Hepatocyte (in vitro differentiated cells): ENCODE measurements around the gene RAPGEF6. TPM values are rescaled to one million over a fixed set of nuclear protein-coding genes. Genes with fewer than 3 reads are reported as not detected.
A peak's percentile ranks its signal among the peaks of the same experiment; 100 is the strongest.

ENCODE experiments used
- DNase-seq: peaks from one replicate; pipeline ENCODE4 v3.0.0-alpha.2; 2016; ENCODE audit warnings: low spot score
- H2AFZ ChIP-seq: fragments of 200-600 bp; sonication (generic); 2 replicates; pipeline ENCODE4 v1.6.0; 2016; ENCODE audit warnings: antibody characterized with exemption, mild to moderate bottlenecking
- H3K27ac ChIP-seq: fragments of 200-600 bp; sonication (generic); 2 replicates; pipeline ENCODE4 v1.5.1; 2016; ENCODE audit warnings: mild to moderate bottlenecking
- H3K27me3 ChIP-seq: fragments of 200-600 bp; sonication (generic); 2 replicates; pipeline ENCODE4 v1.6.1; 2016
- H3K36me3 ChIP-seq: fragments of 200-600 bp; sonication (generic); replicated peaks from 2 replicates; pipeline ENCODE4 v1.5.1; 2016; ENCODE audit warnings: low read depth; ENCODE audit not compliant: insufficient read depth
- H3K4me1 ChIP-seq: fragments of 200-600 bp; sonication (generic); 2 replicates; pipeline ENCODE4 v1.5.1; 2016; ENCODE audit warnings: mild to moderate bottlenecking, moderate library complexity; ENCODE audit not compliant: insufficient read depth
- H3K4me2 ChIP-seq: fragments of 200-600 bp; sonication (generic); 2 replicates; pipeline ENCODE4 v1.6.0; 2016
- H3K4me3 ChIP-seq: fragments of 200-600 bp; sonication (generic); 2 replicates; pipeline ENCODE4 v1.5.1; 2016; ENCODE audit warnings: mild to moderate bottlenecking
- H3K79me2 ChIP-seq: fragments of 200-600 bp; sonication (generic); 2 replicates; pipeline ENCODE4 v1.6.0; 2017; ENCODE audit warnings: mild to moderate bottlenecking
- H3K9me2 ChIP-seq: fragments of 200-600 bp; sonication (generic); replicated peaks from 2 replicates; pipeline ENCODE4 v1.6.0; 2017; ENCODE audit warnings: mild to moderate bottlenecking; ENCODE audit not compliant: insufficient read depth
- H3K9me3 ChIP-seq: fragments of 200-600 bp; sonication (generic); 2 replicates; pipeline ENCODE4 v1.5.1; 2016; ENCODE audit warnings: low read depth, mild to moderate bottlenecking
- H4K20me1 ChIP-seq: fragments of 200-600 bp; sonication (generic); 2 replicates; pipeline ENCODE4 v1.6.0; 2016; ENCODE audit warnings: mild to moderate bottlenecking; ENCODE audit not compliant: insufficient read depth, poor library complexity, severe bottlenecking
- CTCF ChIP-seq: fragments of 200-600 bp; sonication (generic); IDR thresholded peaks from 2 replicates; pipeline ENCODE4 v1.5.1; 2016; ENCODE audit warnings: antibody characterized with exemption, mild to moderate bottlenecking; ENCODE audit not compliant: poor library complexity
- EZH2 ChIP-seq: fragments of 200-600 bp; sonication (generic); IDR thresholded peaks from 2 replicates; pipeline ENCODE4 v1.6.1; 2016; ENCODE audit warnings: antibody characterized with exemption, mild to moderate bottlenecking, borderline replicate concordance
- EZH2phosphoT487 ChIP-seq: fragments of 200-600 bp; sonication (generic); IDR thresholded peaks from one replicate; pipeline ENCODE4 v1.6.1; 2018; ENCODE audit warnings: antibody characterized with exemption, mild to moderate bottlenecking, low read depth, moderate library complexity; ENCODE audit not compliant: unreplicated experiment, severe bottlenecking
- WGBS: methylation state at CpG from one replicate; pipeline ENCODE4 v1.1.6; 2016; ENCODE audit warnings: low lambda C conversion rate; ENCODE audit errors: missing lambda C conversion rate; 5-methylcytosine and 5-hydroxymethylcytosine counted together
- polyA plus RNA-seq: library from polyadenylated mRNA; unstranded; fragments of >200 nt; fragmentation: Nextera tagmentation; extraction: Ambion mirVana; gene quantifications from 2 replicates; pipeline ENCODE4 v1.2.1, GENCODE V29; 2016
- total RNA-seq: library from RNA; depleted of rRNA; stranded (reverse); fragments of >200 nt; gene quantifications from 2 replicates; pipeline ENCODE4 v1.2.3, GENCODE V29; 2014

The RAPGEF6 gene
- total and polyA plus RNA-seq, 2 experiments from 2014 or later, result 4.7 to 13.3 TPM

GRCh38 chr5:131528682-131529081, 106.3 kb downstream of the RAPGEF6 start:
- Histone ChIP-seq H3K27me3 (no peaks in the 10 kb centered on the region), H3K79me2 (no peaks in the 10 kb centered on the region), H3K9me2 (no peaks in the 10 kb centered on the region), H3K4me2 (no peak overlapping the region), H2AFZ (no peak overlapping the region), H4K20me1 (no peaks in the 10 kb centered on the region), H3K27ac (no peak overlapping the region), H3K4me1 (no peaks in the 10 kb centered on the region), H3K9me3 (no peaks in the 10 kb centered on the region), H3K36me3 (no peaks in the 10 kb centered on the region), H3K4me3 (no peak overlapping the region)
- no peak for TF ChIP-seq CTCF
- no peak for TF ChIP-seq EZH2phosphoT487
- TF ChIP-seq EZH2, result no peak
- DNase-seq, result peak; percentile 6

DNA sequence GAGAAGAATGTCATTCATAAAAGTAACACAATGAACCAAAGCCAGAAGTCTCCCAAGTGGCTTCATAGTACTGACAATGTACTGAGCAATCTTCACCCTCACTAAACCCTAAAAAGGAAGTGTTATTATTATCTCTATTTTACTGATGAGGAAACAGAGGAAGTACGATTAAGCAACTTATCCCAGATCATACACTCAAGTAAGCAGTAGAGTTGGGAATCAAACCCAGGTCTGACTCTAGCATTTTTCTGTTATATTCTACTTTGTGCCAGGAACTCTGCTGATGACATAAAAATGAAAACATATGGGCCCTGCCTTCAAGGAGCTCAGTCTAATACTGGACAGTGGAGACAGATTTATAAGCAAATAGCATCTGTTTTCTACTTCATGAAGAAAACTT, 109.2 kb downstream of the RAPGEF6 start:
- Histone ChIP-seq H3K9me3 (no peaks in the 10 kb centered on the region), H2AFZ (no peak overlapping the region), H4K20me1 (no peaks in the 10 kb centered on the region), H3K36me3 (no peaks in the 10 kb centered on the region), H3K9me2 (no peaks in the 10 kb centered on the region), H3K4me3 (no peak overlapping the region), H3K79me2 (no peaks in the 10 kb centered on the region), H3K4me2 (no peak overlapping the region), H3K27ac (no peak overlapping the region), H3K4me1 (no peaks in the 10 kb centered on the region), H3K27me3 (no peaks in the 10 kb centered on the region)
- TF ChIP-seq EZH2phosphoT487, result no peak
- no peak for TF ChIP-seq CTCF
- TF ChIP-seq EZH2, result no peak
- DNase-seq, result no peak
- 97% methylated on average over 1 of the region's 1 CpG for WGBS

DNA sequence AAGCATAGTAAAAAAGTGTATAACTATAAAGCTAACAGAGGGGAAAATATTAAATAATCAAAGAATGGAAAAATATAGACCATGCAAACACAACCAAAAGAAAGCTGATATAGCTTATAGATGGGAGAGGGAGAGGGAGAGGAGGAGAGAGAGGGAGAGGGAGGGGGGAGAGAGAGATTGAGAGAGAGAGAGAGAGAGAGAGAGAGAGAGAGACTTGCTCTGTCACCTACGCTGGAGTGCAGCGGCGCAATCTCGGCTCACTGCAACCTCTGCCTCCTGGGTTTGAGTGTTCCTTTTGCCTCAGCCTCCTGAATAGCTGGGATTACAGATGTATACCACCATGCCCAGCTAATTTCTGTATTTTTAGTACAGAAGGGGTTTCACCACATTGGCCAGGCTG, 110.6 kb downstream of the RAPGEF6 start:
- Histone ChIP-seq H3K9me2 (no peaks in the 10 kb centered on the region), H3K4me3 (no peak overlapping the region), H3K9me3 (no peaks in the 10 kb centered on the region), H3K27ac (no peak overlapping the region), H3K79me2 (no peaks in the 10 kb centered on the region), H3K36me3 (no peaks in the 10 kb centered on the region), H3K4me1 (no peaks in the 10 kb centered on the region), H3K4me2 (no peak overlapping the region), H2AFZ (no peak overlapping the region), H3K27me3 (no peaks in the 10 kb centered on the region), H4K20me1 (no peaks in the 10 kb centered on the region)
- WGBS, result 100% methylated on average over 4 of the region's 4 CpGs
- TF ChIP-seq EZH2phosphoT487, result no peak
- TF ChIP-seq EZH2, result no peak
- TF ChIP-seq CTCF, result no peak
- DNase-seq, result no peak

DNA sequence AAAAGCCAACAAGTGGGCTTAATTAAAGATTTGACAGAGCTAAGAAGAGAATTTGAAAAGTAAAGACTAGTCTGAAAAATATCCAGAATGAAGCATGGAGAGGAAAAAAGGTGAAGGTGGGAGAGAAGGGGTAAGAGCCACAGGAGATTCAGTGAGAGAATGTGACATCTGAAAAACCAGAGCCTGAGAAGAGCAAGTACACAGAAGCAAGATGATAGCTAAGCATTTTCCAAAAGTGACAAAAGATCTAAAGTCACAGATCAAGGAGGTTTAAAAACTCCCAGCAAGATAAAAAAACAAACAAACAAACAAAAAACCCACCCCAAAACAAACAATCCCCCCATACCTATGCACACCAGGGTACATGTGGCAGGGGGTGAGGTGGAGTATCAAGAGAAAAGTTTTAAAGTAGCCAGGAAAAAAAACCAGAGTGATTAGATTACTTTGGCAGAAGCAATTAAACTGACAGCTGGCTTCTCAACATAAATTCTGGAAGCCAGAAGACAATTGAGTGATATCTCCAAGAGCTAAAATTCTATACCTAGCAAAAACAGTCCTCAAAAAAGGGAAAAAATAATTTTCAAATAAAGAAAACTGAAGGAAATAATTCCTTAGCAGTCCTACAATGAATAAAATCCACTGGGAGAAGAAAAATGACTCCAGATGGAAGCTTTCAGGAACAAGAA, 111.4 kb downstream of the RAPGEF6 start:
- Histone ChIP-seq H3K9me3 (no peaks in the 10 kb centered on the region), H3K9me2 (no peaks in the 10 kb centered on the region), H2AFZ (no peak overlapping the region), H3K4me1 (no peaks in the 10 kb centered on the region), H3K4me2 (no peak overlapping the region), H3K4me3 (no peak overlapping the region), H3K79me2 (no peaks in the 10 kb centered on the region), H3K36me3 (no peaks in the 10 kb centered on the region), H3K27ac (no peak overlapping the region), H4K20me1 (no peaks in the 10 kb centered on the region), H3K27me3 (no peaks in the 10 kb centered on the region)
- DNase-seq, result no peak
- TF ChIP-seq EZH2phosphoT487 (no peak), CTCF (no peak), EZH2 (no peak)
